ENCODE data around the gene S100G. TPM values are rescaled to one million over a fixed set of nuclear protein-coding genes. Genes with fewer than 3 reads are reported as not detected.
A peak's percentile ranks its signal among the peaks of the same experiment; 100 is the strongest.

The S100G gene
- total and polyA plus RNA-seq, 2 experiments from 2014 or later = not detected

DNA sequence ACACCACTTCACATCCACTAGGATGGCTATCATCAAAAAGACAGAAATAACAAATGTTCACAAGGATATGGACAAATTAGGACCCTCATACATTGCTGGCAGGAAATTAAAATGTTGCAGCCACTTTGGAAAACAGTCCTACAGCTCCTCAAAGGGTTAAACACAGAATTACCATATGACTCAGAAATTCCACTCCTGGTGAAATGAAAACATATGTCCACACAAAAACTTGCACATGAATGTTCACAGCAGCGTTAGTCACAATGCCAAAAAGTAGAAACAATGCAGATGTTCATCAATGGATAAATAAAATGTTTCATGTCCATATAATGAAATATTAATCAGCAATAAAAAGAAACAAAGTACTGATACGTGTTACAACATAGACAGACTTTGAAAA is 15.1 kb downstream of the S100G start:
- no peak for ATAC-seq
- Histone ChIP-seq H3F3A (replicated peaks; ENCODE audit: low read depth) (no peaks in the 10 kb centered on the region), H3K4me2 (no peak overlapping the region), H3K79me2 (replicated peaks; ENCODE audit: insufficient read depth) (no peaks in the 10 kb centered on the region), H4K20me1 (replicated peaks; ENCODE audit: insufficient read depth) (no peaks in the 10 kb centered on the region), H3K4me3 (no peak overlapping the region), H3K36me3 (ENCODE audit: insufficient read depth) (no peaks in the 10 kb centered on the region), H3K27me3 (ENCODE audit: insufficient read depth) (no peaks in the 10 kb centered on the region), H3K9me2 (ENCODE audit: insufficient read depth) (no peaks in the 10 kb centered on the region), H3K27ac (ENCODE audit: low read depth) (no peak overlapping the region), H2AFZ (no peak overlapping the region), H3K4me1 (ENCODE audit: insufficient read depth) (peaks cover 5% of the 10 kb centered on the region; the same call in 1 of the 2 replicates)
- TF ChIP-seq CREB1 (CRISPR knock-in tag; IDR thresholded peaks at IDR 0.05; ENCODE audit: low read depth) (no peak), EZH2 (IDR thresholded peaks at IDR 0.05; ENCODE audit: low read depth, unreplicated experiment) (no peak), EZH2phosphoT487 (IDR thresholded peaks at IDR 0.05; ENCODE audit: unreplicated experiment) (no peak), STAT1 (IDR thresholded peaks at IDR 0.05; ENCODE audit: unreplicated experiment) (no peak), ZNF114 (CRISPR knock-in tag; IDR thresholded peaks at IDR 0.05) (no peak)
- TF ChIP-seq, protein P1, sequence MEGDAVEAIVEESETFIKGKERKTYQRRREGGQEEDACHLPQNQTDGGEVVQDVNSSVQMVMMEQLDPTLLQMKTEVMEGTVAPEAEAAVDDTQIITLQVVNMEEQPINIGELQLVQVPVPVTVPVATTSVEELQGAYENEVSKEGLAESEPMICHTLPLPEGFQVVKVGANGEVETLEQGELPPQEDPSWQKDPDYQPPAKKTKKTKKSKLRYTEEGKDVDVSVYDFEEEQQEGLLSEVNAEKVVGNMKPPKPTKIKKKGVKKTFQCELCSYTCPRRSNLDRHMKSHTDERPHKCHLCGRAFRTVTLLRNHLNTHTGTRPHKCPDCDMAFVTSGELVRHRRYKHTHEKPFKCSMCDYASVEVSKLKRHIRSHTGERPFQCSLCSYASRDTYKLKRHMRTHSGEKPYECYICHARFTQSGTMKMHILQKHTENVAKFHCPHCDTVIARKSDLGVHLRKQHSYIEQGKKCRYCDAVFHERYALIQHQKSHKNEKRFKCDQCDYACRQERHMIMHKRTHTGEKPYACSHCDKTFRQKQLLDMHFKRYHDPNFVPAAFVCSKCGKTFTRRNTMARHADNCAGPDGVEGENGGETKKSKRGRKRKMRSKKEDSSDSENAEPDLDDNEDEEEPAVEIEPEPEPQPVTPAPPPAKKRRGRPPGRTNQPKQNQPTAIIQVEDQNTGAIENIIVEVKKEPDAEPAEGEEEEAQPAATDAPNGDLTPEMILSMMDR (conservative IDR thresholded peaks at IDR 0.05; ENCODE audit: low read depth in 2 of 2) = no peak
- TF ChIP-seq, protein P2, sequence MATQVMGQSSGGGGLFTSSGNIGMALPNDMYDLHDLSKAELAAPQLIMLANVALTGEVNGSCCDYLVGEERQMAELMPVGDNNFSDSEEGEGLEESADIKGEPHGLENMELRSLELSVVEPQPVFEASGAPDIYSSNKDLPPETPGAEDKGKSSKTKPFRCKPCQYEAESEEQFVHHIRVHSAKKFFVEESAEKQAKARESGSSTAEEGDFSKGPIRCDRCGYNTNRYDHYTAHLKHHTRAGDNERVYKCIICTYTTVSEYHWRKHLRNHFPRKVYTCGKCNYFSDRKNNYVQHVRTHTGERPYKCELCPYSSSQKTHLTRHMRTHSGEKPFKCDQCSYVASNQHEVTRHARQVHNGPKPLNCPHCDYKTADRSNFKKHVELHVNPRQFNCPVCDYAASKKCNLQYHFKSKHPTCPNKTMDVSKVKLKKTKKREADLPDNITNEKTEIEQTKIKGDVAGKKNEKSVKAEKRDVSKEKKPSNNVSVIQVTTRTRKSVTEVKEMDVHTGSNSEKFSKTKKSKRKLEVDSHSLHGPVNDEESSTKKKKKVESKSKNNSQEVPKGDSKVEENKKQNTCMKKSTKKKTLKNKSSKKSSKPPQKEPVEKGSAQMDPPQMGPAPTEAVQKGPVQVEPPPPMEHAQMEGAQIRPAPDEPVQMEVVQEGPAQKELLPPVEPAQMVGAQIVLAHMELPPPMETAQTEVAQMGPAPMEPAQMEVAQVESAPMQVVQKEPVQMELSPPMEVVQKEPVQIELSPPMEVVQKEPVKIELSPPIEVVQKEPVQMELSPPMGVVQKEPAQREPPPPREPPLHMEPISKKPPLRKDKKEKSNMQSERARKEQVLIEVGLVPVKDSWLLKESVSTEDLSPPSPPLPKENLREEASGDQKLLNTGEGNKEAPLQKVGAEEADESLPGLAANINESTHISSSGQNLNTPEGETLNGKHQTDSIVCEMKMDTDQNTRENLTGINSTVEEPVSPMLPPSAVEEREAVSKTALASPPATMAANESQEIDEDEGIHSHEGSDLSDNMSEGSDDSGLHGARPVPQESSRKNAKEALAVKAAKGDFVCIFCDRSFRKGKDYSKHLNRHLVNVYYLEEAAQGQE (IDR thresholded peaks at IDR 0.05; ENCODE audit: unreplicated experiment) = no peak
- Mint-ChIP-seq H3K4me3 (no peak overlapping the region), H3K27ac (no peak overlapping the region), H3K27me3 (ENCODE audit: insufficient read depth, low read depth, poor library complexity) (no peaks in the 10 kb centered on the region), H3K4me1 (peaks cover 9% of the 10 kb centered on the region), H3K9me3 (no peaks in the 10 kb centered on the region), H3K36me3 (ENCODE audit: low read depth) (peaks cover 64% of the 10 kb centered on the region)
- no peak for DNase-seq (ENCODE audit: low spot score)

DNA sequence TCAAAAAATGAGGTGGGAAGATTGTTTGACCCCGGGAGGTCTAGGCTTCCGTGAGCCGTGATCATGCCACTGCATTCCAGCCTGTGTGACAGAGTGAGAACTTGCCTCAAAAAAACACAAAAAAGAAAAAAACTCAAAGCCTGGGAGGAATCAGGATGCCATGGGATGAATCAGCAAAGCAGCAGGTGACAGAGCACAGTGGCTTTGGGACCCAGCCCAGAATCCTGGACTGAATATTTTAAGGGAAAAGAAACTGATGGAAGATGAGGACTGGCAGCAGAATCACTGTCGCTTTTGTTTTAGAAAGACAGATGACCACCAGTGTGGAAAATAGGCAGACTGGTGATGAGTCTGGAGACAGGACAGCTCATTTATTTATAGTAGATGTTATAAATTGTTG is 16.6 kb downstream of the S100G start:
- Histone ChIP-seq H3K36me3 (ENCODE audit: insufficient read depth) (no peaks in the 10 kb centered on the region), H3K4me1 (ENCODE audit: insufficient read depth) (peaks cover 7% of the 10 kb centered on the region), H3F3A (replicated peaks; ENCODE audit: low read depth) (no peaks in the 10 kb centered on the region), H2AFZ (no peak overlapping the region), H3K79me2 (replicated peaks; ENCODE audit: insufficient read depth) (no peaks in the 10 kb centered on the region), H3K4me3 (no peak overlapping the region), H3K9me2 (ENCODE audit: insufficient read depth) (no peaks in the 10 kb centered on the region), H3K27me3 (ENCODE audit: insufficient read depth) (no peaks in the 10 kb centered on the region), H3K4me2 (no peak overlapping the region), H3K27ac (ENCODE audit: low read depth) (no peak overlapping the region), H4K20me1 (replicated peaks; ENCODE audit: insufficient read depth) (no peaks in the 10 kb centered on the region)
- H3K9me3 Mint-ChIP-seq = no peaks in the 10 kb centered on the region
- DNase-seq (ENCODE audit: low spot score) (no peak), ATAC-seq (no peak)
- no peak overlapping the region for H3K4me3 Mint-ChIP-seq
- H3K36me3 Mint-ChIP-seq (ENCODE audit: low read depth) = peaks cover 66% of the 10 kb centered on the region
- H3K27me3 Mint-ChIP-seq (ENCODE audit: insufficient read depth, low read depth, poor library complexity) = no peaks in the 10 kb centered on the region
- peak overlapping the region; percentile 44; the same call in 1 of the 2 replicates for H3K27ac Mint-ChIP-seq
- H3K4me1 Mint-ChIP-seq = peaks cover 15% of the 10 kb centered on the region
- TF ChIP-seq EZH2 (IDR thresholded peaks at IDR 0.05; ENCODE audit: low read depth, unreplicated experiment) (no peak), JUNB (IDR thresholded peaks at IDR 0.05; ENCODE audit: unreplicated experiment) (no peak), ETS1 (IDR thresholded peaks at IDR 0.05) (no peak)
- TF ChIP-seq, protein P3, sequence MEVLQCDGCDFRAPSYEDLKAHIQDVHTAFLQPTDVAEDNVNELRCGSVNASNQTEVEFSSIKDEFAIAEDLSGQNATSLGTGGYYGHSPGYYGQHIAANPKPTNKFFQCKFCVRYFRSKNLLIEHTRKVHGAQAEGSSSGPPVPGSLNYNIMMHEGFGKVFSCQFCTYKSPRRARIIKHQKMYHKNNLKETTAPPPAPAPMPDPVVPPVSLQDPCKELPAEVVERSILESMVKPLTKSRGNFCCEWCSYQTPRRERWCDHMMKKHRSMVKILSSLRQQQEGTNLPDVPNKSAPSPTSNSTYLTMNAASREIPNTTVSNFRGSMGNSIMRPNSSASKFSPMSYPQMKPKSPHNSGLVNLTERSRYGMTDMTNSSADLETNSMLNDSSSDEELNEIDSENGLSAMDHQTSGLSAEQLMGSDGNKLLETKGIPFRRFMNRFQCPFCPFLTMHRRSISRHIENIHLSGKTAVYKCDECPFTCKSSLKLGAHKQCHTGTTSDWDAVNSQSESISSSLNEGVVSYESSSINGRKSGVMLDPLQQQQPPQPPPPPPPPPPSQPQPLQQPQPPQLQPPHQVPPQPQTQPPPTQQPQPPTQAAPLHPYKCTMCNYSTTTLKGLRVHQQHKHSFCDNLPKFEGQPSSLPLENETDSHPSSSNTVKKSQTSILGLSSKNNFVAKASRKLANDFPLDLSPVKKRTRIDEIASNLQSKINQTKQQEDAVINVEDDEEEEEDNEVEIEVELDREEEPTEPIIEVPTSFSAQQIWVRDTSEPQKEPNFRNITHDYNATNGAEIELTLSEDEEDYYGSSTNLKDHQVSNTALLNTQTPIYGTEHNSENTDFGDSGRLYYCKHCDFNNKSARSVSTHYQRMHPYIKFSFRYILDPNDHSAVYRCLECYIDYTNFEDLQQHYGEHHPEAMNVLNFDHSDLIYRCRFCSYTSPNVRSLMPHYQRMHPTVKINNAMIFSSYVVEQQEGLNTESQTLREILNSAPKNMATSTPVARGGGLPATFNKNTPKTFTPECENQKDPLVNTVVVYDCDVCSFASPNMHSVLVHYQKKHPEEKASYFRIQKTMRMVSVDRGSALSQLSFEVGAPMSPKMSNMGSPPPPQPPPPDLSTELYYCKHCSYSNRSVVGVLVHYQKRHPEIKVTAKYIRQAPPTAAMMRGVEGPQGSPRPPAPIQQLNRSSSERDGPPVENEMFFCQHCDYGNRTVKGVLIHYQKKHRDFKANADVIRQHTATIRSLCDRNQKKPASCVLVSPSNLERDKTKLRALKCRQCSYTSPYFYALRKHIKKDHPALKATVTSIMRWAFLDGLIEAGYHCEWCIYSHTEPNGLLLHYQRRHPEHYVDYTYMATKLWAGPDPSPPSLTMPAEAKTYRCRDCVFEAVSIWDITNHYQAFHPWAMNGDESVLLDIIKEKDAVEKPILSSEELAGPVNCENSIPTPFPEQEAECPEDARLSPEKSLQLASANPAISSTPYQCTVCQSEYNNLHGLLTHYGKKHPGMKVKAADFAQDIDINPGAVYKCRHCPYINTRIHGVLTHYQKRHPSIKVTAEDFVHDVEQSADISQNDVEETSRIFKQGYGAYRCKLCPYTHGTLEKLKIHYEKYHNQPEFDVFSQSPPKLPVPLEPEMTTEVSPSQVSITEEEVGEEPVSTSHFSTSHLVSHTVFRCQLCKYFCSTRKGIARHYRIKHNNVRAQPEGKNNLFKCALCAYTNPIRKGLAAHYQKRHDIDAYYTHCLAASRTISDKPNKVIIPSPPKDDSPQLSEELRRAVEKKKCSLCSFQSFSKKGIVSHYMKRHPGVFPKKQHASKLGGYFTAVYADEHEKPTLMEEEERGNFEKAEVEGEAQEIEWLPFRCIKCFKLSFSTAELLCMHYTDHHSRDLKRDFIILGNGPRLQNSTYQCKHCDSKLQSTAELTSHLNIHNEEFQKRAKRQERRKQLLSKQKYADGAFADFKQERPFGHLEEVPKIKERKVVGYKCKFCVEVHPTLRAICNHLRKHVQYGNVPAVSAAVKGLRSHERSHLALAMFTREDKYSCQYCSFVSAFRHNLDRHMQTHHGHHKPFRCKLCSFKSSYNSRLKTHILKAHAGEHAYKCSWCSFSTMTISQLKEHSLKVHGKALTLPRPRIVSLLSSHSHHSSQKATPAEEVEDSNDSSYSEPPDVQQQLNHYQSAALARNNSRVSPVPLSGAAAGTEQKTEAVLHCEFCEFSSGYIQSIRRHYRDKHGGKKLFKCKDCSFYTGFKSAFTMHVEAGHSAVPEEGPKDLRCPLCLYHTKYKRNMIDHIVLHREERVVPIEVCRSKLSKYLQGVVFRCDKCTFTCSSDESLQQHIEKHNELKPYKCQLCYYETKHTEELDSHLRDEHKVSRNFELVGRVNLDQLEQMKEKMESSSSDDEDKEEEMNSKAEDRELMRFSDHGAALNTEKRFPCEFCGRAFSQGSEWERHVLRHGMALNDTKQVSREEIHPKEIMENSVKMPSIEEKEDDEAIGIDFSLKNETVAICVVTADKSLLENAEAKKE (CRISPR knock-in tag; IDR thresholded peaks at IDR 0.05) = no peak

All from GM23338 (cell line).